LNCAP (cell line): ENCODE data around the gene FANK1.

Source experiments
- CTCF ChIP-seq: fragments of 450-650 bp; IDR thresholded peaks from 2 replicates; pipeline ENCODE4 v1.5.1; 2017; ENCODE audit warnings: mild to moderate bottlenecking

The FANK1 gene

DNA sequence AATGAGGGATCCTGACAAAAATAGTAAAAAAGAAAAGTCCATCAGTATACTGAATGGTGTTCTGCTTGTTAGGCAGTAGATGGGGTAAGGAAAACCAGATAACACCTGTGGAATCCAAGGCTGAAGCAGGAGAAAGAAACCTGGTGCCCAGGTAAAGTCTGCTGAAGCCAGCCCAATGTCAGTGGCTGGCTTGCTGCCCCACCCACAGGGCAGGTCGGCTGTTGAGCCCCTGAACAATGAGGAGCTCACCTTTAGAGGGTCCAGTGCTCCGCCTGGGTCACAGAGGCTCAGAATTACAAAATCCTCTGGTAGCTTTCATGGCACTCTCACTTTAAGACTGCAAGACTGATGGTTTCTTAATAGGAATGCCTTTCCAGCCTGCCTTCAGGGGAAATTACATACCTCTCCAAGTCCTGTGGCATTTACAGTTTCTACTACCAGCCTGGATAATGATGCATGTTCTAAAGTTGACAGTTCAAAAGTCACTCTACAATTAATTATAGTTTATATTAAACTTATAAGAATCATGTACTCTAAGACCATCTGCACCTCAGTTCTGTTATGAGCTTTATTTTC lies 39.1 kb upstream of the FANK1 start:
- TF ChIP-seq CTCF = no peak

DNA sequence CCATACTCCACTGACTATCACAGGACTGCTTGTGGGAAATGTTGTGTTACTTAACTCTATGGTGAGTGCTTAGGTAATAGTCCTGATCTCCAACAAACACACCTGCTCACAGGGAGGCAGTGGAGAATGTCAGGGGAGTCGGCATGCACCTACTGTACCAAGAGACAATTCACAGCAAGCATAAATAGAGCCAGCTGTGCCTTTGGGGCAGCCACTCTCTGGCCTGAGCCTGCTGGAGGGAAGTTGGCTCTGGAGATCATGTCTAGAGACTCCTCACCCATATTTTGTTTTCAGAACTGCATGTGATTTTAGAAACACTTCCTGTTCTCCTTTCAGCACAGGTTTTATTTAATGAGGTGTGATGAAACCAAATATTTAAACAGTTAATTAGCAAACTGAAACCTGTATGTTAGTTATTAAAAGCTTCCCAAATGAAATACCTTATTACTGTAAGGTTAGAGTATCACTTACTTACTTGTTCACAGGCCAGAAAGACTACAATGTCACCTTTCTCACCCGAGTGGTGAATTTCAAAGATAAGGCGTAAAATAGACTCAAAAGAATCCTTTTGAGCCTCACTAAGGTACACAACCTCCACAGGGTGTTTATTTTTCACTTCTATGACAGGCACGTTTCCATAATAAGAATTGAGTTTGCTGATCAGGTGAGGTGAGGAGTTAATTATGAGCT lies 37.1 kb upstream of the FANK1 start:
- no peak for TF ChIP-seq CTCF

- TF ChIP-seq CTCF = no peak
These were observed 31.2 kb upstream of the FANK1 start for GRCh38 chr10:125865120-125865519.

DNA sequence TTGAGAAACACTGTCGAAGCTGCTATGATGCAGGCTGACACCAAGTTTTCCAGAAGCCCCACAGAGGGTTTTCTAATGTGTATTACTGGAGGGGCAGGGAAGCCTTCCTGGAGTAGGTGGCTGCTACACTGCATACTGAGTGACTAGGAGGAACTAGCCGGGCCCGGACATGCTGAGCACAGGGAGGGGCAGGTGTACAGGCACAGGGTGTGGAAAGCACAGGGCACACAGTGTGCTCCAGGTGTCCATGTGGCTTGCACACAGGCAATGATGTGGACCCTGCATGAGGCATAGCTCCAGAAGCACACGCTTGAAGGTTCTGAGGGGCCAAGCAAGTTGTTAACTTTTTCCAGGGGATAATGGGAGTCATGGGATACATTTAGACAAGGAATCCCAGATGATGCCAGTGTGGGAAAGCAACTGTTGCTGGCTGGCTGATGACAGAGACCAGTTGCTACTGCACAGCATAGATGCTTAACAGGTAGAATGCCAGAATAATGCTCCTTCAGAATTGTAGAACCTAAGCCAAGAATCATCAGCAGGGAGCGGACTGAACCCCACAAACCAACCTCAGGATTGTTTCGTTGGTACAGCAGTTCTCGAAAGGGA lies 29.8 kb upstream of the FANK1 start:
- TF ChIP-seq CTCF = no peak

DNA sequence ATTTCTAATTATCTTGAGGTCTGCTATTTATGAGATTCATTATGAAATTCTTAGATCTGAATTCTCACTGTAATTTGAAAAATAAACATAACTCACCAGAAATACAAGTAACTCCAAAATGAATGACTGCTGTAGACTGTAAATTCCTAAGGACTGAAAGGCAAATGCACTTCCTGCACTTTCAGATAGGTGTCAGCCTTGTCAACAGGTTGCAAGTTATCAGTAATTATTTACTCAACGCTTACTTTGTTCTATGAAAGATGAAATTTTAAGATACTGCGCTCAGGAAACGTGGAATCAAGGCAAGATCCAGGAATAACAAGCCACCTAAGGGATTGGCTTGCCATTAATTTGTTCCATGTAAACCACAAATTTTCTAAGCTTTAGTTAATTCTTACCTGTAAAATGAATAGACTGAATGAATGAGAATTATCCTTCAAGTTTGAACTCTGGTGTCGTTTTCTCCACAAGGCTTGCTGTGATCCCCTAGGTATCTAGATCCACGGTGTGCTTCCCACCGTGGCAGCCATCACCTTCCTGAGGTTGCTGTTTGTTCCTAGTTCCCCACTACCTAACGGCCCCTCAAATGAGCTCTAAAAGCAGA lies 27.9 kb upstream of the FANK1 start:
- TF ChIP-seq CTCF = peak; percentile 95

DNA sequence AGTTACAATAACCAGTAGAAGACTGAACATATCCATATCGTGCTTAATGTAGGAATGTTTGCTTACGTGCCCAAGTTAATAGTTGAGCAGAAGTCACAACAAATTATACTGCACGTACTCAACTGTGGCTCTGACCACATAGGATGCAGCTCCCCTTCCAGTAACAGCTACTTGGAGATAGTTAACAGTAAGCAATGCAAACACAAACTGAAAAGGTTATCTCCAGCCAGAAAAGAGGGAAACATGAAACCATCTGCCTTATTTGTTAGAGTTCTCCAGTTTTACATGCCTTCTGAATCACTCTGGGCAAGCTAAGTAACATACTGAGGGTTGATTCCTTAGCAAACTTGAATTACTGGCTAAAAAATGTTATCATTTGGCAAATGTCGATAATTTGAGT lies 25.0 kb upstream of the FANK1 start:
- TF ChIP-seq CTCF = no peak

DNA sequence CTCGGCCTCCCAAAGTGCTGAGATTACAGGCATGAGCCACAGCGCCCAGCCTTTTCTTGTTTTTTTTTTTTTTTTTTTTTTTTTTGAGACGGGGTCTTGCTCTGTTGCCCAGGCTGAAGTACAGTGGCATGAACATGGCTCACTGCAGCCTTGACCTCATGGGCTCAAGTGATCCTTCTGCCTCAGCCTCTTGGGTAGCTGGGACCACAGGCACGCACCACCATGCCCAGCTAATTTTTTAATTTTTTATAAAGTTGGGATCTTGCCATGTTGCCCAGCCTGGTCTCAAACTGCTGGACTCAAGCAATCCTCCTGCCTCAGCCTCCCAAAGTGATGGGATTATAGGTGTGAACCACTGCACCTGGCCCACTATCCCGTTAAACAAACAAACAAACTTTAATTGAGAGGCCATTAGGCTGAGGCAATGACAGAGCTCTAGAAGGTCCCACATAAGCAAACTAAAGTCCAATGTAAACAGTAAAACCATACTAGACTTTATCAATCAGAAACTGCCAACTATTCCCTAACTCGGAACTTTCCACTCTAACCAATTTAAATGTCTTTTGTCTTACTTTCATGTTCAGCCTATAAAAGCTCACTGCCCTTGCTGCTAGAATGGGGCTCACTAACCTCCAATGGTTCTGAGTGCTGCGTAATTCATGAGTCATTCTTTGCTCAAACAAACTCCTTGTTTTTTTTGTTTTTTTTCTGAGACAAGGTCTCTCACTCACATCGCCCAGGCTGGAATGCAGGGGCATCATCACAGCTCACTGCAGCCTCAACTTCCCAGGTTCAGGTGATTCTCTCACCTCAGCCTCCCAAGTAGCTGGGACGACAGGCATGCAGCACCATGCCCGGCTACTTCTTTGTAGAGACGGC lies 17.2 kb upstream of the FANK1 start:
- TF ChIP-seq CTCF = no peak
